Measurements from ENCODE around the gene BOLA3.

The BOLA3 gene

GRCh38 chr2:74087696-74088095, 60.0 kb downstream of the BOLA3 start:
- H3K36me3 ChIP-seq (replicated peaks): peaks cover 6% of the 10 kb centered on the region
- no peak for TF ChIP-seq CTCF (IDR thresholded peaks at IDR 0.05; ENCODE audit: low read depth, low read length, missing control alignments)
- in situ Hi-C loops (cut with HindIII; ENCODE audit: low pct_ligation_motif_present, low sequenced_read_pairs): no loop called here

GRCh38 chr2:74086021-74086420, 61.7 kb downstream of the BOLA3 start:
- no peak for TF ChIP-seq CTCF (IDR thresholded peaks at IDR 0.05; ENCODE audit: low read depth, low read length, missing control alignments)
- Histone ChIP-seq H3K36me3 (replicated peaks) (peaks cover under 1% of the 10 kb centered on the region), H3K4me3 (ENCODE audit: low read depth, low read length) (no peak overlapping the region), H3K27me3 (replicated peaks) (no peaks in the 10 kb centered on the region), H3K27ac (no peak overlapping the region)
- DNase-seq: no peak
- in situ Hi-C loops (cut with HindIII; ENCODE audit: low pct_ligation_motif_present, low sequenced_read_pairs): no loop called here

More at GRCh38 chr2:74087696-74088095, 60.0 kb downstream of the BOLA3 start:
- no peaks in the 10 kb centered on the region for H3K27me3 ChIP-seq (replicated peaks)
- no peak overlapping the region for H3K4me3 ChIP-seq (ENCODE audit: low read depth, low read length)
- DNase-seq: no peak
- no peak overlapping the region for H3K27ac ChIP-seq

Measured in brain microvascular endothelial cell (primary cell).